Activated naive CD4-positive, alpha-beta T cell (primary cell): ENCODE results near the gene BACH1.

Source experiments
- DNase-seq, 4 experiments: peaks; one replicate each; lab custom pipeline; 2025; lab: John Stamatoyannopoulos, UW

The BACH1 gene

DNA sequence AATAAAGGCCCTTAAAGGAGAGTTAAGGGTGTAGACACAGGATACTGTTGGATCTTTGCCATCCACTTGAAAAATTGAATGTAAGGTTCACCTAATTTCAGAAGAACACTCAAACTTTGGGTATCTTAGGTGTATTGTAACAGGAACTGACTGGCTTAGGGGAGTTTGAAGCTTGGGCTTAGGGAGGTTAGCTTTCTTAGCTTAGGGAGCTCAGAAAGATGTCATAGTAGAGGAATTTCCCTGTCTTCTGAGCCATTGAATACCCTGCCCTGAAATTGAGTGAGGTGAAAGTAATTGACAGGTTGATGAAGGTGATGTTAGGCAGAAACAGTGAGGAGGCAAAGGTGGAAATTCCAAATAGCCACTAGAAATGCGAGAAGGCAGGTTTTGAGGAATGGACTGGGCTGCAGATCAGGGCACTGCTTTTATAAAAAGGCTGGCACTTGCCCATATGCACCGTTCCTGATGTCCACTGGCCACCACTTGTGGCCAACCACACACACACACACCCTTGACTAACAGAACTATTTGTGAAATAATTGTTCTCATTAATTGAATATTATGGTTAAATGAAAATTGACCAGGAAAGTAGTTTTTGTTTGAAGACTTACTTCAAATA, 16.5 kb downstream of the BACH1 start:
- no peak for DNase-seq

DNA sequence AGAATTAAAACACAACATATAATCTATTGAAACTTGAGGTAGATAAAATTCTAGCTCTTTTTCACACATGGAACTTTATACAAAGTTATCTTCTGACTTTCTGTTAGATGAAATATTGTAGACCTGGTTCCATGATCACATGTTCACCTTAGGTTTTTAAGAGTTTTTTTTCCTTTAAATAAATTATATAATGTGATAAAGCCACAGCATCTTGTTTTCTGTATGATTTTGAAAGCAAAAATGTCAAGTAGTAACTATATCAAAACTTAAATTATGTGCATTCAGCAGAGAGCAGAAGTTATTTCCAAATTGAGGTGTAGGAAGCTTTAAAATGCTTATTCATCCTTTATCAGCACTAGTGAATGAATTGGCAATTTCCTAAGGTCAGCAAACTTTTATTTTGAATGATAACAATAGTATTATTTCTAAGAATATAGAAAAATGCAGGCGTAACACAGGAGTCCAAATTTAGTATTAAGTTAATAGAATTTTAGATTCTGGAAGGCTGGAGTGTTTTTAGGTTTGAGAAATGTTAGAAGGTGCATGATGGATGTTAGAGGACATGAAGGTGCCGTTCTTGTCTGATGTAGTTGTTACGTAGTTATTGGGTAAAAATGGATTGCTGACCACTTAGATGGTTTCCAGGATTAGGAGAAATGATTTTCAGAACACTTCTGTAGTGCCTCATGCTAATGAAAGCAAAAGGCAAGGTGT, 17.5 kb downstream of the BACH1 start:
- DNase-seq: no peak

DNA sequence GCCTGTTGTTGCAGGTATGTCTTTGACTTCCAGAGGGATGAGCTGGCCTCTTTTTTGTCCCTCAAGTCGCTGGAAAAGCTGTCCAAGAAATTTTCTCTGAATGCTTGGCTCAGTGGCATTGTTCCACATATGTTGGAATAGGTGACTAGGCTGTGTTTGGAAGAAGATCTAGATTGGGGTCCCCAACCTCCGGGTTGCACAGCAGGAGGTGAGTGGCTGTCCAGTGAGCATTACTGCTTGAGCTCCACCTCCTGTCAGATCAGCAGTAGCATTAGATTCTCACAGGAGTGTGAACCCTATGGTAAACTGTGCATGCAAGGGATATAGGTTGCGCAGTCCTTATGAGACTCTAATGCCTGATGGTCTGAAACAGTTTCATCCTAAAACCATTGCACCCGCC, 18.1 kb downstream of the BACH1 start:
- DNase-seq: no peak

DNA sequence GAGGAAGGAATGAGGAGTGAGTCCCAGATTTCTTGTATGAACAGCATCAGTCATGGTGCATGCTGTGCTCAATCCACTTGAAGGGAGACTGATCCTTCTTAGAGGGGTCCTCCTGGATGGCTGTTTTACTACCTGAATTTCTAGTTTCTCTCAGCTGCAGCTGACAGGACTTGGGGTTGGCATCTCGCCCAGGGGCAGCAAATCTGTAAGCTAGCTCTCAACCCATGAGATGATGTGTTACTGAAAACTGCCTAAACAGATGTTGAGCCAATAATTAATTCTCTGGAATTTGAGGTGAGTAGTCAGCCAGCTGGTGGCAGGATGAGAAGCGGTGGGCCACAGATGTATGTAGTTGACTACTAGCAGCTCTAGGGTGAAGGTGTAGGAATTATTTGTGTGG, 19.6 kb downstream of the BACH1 start:
- no peak for DNase-seq

DNA sequence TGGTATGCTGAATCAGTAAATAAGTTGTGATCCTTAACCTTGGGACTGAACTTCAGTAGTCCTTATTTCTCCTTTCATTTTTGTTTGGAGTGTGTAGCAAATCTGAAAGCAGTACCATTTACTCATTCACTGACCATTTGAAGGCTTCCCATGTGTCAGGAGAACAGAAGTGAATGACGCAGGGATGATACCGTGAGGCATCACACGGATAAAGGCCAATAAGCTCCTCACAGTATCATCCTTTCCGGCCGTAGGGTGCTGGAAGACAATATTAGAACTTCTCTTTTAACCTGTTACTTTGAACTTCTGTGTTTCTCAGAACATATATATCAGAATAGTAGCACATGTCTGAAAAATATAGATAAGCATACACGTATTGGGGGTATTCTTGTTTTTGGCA, 21.3 kb downstream of the BACH1 start:
- no peak for DNase-seq

DNA sequence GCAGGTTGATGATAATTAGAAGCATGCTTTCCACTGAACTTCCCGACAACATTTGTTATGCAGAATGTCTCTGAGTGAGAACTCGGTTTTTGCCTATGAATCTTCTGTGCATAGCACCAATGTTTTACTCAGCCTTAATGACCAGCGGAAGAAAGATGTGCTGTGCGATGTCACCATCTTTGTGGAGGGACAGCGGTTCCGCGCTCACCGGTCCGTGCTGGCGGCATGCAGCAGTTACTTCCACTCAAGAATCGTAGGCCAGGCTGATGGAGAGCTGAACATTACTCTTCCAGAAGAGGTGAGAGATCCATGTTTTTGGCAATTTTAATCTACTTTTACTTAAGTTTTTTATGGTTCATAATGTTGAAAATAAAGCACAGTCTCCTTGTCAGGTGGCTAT, 22.5 kb downstream of the BACH1 start:
- no peak for DNase-seq

DNA sequence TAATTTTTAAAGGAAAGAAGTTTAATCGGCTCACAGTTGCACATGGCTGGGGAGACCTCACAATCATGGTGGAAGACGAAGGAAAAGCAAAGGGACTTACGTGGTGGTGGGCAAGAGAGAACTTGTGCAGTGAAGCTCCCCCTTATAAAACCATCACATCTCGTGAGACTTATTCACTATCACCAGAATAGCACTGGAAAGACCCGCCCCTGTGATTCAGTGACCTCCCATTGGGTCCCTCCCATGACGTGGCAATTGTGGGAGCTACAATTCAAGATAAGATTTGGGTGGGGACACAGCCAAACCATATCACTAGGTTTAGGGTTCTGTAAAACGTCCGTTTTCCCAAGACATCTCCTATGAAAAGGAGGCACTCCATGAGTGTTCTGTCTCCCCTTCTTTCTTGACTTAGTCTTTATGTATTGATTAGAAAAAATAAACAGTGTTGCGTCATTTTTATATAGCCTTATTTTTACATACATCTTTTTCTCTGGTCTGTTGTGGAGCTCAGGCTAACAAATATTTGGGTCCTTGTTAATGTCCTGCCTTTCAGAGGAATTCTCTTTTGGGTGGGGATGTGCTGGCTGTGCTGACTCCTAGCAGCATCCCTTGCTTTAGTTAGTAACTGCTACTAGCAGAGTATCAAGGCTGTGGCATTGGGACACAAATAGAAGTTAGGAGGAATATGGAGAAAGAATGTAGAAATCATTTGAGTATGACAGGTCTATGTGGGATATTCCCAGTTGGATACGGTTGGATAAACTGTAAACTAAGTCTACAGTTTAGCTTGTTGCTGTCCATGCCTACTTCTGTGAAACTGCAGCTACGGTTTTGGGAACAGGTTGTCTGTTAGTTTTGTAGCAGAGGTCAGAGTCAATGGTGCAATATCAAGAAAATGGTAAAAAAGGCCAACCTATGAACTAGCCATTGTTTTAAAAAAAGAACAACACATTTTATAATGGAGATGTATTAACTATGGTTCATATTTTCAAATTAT, 23.5 kb downstream of the BACH1 start:
- DNase-seq: no peak

DNA sequence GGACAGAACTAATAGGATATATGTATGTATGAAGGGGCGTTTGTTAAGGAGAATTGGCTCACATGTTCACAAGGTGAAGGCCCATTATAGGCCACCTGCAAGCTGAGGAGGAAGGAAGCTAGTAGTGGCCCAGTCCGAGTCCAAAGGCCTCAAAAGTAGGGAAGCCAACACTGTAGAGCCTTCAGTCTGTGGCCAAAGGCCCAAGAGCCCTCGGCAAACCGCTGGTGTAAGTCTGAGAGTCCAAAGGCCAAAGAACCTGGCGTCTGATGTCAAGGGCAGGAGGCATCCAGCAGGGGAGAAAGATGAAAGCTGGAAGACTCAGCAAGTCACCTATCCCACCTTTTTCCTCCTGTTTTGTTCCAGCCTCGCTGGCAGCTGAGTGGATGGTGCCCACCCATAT, 24.5 kb downstream of the BACH1 start:
- no peak for DNase-seq

DNA sequence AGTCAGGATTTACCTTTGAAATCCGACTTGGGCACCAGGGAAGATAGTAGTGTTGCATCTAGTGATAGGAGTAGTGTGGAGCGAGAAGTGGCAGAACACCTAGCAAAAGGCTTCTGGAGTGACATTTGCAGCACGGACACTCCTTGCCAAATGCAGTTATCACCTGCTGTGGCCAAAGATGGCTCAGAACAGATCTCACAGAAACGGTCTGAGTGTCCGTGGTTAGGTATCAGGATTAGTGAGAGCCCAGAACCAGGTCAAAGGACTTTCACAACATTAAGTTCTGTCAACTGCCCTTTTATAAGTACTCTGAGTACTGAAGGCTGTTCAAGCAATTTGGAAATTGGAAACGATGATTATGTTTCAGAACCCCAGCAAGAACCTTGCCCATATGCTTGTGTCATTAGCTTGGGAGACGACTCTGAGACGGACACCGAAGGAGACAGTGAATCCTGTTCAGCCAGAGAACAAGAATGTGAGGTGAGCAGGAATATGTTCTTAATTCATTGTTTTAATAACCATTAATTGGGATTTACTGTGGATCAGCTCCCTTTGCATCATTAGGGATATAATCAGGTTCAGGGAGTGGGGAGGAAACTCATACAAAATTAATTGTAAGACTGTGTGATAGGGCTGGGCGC, 28.3 kb downstream of the BACH1 start:
- DNase-seq: no peak

DNA sequence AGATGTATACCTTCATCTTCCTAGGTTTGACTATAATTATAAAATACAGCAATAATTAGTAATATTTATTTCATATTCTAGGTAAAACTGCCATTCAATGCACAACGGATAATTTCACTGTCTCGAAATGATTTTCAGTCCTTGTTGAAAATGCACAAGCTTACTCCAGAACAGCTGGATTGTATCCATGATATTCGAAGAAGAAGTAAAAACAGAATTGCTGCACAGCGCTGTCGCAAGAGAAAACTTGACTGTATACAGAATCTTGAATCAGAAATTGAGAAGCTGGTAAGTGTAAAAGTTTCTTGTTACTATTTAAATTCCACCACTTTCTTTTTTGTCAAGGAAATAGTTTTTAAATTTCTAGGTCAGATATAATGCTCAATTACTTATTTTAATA, 30.7 kb downstream of the BACH1 start:
- no peak for DNase-seq

DNA sequence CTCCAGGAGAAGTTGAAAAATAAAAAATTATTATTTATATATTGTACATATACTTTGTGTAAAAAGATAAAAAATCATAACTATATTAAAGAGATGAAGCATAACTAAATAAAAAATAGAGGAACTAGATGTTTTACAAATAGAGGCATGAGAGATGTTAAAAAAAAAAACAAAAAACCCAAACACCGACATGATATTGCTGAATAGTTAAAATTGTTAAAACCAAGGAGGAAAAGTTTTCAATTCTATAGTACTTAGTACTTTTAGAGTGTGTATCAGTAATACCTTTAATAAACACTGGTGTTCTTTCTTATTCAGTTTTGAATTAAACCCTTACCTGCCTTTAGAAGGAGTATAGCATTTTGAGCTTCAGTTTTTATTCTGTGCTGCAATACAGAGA, 32.1 kb downstream of the BACH1 start:
- no peak for DNase-seq

DNA sequence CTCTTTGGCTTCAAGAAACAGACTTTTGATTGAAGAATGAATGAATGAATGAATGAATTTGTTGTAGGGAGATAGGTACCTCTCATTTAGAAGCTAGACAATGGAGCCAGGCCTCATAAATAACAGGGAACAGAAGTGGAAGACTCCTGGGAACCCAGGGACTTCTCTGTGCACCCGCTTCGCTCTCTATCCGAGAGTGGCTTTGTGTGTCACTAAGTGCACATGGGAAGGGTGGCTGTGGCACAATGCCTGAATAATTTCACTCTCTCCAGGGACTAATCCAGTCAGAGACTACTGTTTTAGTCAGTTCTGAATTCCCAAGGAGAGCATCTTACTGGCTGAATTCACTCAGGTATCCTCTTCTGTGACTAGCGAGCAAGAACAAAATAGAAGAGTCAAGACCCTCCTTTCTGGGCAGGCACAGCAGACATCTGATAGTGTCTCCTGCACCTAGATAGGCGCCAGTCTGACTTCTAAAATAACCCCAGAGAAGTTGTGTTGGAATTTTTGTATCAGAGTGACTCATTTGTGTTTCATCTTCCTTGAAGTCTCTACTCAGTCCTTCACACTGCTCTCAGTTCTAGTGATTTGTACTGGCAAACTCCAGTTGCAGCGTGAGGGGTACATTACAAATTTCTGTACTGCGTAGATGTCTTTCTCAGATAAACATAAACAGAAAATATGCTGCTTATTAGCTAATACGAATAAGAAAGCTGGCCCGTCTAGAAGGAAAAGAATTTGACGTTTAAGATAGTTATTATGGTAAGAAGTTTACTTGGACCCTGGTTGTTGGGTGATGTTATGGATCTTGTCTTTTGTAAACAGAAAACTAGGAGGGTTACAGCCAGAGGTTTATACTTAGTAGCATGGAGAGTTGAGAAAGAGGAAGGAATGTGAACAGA, 34.0 kb downstream of the BACH1 start:
- DNase-seq: no peak

DNA sequence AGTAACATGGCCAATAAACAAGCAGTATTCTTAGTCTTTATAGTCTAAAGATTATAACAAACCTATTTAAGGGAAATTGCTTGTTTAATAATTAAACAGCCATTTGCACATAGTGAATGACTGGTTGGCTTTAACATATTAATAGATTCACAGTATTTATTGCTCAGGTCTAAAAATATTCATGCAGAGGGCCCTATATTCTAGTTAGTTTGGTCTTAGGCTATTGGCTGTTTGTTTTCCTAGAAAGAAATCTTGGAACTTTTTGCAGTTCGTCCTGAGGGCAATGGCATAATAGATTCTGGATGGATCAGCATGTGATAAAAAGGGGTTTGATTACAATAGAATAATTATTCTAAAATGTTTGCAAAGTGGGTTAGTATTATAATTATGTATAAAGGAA, 34.7 kb downstream of the BACH1 start:
- no peak for DNase-seq

DNA sequence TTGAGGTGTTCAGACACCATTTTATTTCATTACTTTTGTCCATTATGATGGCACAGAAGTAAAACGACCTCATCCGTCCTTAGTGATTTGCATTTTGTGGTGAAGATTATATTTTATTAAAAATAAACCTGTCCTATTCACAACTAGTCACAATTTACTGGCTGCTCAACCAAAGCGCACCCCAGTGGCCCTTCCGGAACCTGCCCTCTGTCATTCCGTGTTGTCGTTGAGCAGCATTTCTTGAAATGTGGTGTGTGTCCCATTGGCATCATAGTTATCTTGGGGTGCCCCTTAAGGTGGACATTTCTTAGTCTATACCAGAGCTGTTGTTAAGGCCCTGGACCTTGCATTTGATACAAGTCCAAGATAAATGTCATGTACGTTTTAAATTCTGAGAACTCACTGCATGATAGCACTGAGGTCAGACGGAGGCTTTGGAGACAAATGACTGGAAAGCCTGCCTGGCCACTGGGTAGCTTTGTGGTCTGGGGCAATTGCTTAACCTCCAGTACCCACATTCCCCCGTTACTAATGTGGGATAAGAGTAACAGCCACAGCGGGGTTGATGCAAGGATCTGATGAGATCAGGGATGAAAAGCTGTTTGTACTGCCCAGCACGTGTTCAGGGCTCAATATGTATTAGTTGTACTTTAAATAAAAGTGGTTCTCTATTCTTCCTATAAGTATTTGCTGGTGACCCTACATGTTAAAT, 36.2 kb downstream of the BACH1 start:
- DNase-seq: no peak

DNA sequence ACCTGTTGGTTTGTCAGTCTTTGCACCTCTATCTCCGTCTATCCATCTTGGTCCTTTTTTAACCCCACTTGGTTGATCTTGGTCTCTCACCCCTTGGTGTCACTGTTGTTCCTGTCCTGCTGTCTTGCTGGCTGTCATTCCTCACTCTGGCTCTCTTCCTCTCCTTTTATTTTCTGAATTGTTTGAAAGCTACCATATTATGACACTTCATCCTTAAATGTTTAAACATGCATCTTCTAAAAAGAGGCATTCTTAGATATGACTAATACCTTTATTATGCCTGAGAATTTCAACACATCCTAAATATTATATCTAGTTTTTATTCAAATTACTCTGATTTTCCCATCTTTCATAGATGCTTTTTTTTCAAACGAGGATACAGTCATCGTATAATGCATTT, 37.0 kb downstream of the BACH1 start:
- no peak for DNase-seq

DNA sequence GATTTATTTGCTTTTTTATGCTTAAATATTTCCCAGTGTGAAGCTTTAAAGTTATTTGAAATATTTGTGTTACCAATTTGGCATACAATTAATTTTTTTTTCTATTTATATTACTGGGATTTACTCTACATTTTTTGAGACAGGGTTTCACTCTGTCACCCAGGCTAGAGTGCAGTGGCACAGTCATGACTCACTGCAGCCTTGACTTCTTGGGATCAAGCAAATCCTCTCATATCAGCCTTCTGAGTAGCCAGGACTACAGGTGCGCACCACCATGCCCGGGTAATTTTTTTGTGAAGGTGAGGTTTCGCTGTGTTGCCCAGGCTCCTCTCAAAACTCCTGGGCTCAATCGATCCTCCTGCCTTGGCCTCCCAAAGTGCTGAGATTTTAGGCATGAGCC, 39.5 kb downstream of the BACH1 start:
- DNase-seq: no peak

DNA sequence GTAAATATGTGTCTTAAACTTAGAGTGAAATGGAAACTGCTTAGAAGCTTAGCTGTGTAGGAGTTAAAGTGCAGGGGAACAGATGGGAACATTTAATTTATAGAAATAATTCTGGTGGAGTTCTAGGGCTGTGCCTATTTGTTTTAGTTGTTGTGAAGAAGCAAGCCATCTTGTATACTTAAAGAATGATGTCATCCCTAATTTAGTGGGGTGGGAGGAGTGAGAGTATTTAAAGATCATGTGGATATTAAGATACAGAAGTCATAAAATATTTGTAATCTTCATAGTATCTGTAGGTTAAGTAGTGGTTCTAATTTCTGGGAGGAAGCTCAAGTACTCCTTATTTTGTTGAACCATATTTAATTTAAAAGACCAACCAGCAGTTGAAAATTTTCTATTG, 41.5 kb downstream of the BACH1 start:
- no peak for DNase-seq

DNA sequence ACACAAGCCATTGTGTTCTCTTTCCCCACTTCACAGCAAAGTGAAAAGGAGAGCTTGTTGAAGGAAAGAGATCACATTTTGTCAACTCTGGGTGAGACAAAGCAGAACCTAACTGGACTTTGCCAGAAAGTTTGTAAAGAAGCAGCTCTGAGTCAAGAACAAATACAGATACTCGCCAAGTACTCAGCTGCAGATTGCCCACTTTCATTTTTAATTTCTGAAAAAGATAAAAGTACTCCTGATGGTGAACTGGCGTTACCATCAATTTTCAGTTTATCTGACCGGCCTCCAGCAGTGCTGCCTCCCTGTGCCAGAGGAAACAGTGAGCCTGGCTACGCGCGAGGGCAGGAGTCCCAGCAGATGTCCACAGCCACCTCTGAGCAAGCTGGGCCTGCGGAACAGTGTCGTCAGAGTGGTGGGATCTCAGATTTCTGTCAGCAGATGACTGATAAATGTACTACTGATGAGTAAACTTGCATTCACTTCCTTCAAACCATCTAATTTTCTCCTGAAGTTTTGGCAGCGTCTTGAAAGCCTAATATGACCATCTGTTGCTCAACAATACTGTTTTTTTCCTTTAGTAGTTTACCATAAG, 43.7 kb downstream of the BACH1 start:
- no peak for DNase-seq

DNA sequence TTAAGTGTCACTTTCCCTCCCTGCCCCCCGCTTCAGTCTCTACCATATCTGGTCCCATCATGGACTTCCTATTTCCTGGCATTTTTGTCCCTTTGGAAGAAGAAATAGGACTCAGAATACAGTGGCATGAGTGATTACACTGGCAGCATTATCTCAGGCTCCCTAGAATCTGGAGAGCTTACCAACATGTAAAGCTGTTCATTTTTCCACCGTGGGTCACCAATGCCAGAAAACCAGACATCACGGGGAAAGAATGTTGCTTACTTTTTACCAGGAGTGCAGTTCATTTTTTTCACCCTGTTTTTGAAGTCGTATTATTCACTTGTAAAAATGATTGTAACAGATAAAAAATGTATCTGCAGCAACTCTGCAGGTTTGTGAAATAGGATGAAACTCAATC, 44.8 kb downstream of the BACH1 start:
- DNase-seq: no peak

DNA sequence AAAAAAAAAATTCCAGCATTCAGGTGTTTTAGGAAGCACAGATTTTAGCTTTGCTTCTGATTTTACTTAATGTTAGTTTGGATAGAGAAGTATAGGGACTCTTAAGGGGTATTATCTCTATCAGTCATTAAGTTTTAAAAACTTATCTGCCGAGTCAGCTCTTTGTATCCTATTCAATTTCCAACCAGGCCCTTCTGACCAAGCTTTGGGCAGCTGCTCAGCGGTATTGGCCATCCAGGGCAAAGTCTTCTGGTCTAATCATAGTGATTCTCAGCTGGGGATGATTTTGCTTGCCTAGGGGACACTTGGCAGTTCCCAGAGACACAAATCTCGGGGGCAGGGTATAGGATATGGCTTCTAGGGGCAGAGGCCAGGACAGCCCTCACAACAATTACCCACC, 47.6 kb downstream of the BACH1 start:
- DNase-seq: no peak
